ENCODE results near the gene RALGDS.
"Not testable (repeated sequence)": the region's sequence is repeated elsewhere in the genome, so short reads cannot be mapped to it uniquely, and the experiment has no call there.

RALGDS gene

DNA sequence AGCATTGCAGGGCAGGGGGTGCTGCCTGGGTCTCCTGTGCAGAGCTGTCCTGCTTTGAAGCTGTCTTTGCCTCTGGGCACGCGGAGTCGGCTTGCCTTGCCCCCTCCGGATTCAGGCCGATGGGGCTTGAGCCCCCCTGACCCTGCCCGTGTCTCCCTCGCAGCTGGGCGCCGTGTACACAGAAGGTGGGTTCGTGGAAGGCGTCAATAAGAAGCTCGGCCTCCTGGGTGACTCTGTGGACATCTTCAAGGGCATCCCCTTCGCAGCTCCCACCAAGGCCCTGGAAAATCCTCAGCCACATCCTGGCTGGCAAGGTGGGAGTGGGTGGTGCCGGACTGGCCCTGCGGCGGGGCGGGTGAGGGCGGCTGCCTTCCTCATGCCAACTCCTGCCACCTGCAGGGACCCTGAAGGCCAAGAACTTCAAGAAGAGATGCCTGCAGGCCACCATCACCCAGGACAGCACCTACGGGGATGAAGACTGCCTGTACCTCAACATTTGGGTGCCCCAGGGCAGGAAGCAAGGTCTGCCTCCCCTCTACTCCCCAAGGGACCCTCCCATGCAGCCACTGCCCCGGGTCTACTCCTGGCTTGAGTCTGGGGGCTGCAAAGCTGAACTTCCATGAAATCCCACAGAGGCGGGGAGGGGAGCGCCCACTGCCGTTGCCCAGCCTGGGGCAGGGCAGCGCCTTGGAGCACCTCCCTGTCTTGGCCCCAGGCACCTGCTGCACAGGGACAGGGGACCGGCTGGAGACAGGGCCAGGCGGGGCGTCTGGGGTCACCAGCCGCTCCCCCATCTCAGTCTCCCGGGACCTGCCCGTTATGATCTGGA is 56.6 kb downstream of the RALGDS start:
- DNase-seq = no peak

DNA sequence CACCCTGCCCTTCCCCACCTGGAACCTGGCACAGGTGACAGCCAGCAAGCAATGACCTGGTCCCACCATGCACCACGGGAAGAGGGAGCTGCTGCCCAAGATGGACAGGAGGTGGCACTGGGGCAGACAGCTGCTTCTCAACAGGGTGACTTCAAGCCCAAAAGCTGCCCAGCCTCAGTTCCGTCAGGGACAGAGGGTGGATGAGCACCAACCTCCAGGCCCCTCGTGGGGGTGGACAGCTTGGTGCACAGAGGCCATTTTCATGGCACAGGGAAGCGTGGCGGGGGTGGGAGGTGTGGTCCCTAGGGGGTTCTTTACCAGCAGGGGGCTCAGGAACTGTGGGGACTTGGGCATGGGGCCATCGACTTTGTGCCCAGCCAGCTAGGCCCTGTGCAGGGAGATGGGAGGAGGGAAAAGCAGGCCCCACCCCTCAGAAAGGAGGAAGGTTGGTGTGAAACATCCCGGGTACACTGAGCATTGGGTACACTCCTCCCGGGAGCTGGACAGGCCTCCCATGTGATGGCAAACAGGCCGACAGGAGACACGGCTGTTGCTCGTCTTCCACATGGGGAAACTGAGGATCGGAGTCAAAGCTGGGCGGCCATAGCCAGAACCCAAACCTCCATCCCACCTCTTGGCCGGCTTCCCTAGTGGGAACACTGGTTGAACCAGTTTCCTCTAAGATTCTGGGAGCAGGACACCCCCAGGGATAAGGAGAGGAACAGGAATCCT is 57.4 kb downstream of the RALGDS start:
- no peak for DNase-seq

DNA sequence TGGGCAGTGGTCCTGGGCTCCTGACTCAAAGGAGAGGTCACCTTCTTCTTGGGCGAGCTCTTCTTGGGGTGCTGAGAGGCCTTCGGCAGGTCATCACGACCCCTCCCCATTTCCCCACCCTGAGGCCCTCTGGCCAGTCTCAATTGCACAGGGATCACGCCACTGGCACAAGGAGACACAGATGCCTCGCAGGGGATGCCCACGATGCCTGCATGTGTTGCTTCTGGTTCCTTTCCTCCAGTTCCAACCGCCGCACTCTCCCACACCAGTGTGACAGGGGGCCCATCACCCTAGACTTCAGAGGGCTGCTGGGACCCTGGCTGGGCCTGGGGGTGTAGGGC is 57.9 kb downstream of the RALGDS start:
- DNase-seq = no peak

DNA sequence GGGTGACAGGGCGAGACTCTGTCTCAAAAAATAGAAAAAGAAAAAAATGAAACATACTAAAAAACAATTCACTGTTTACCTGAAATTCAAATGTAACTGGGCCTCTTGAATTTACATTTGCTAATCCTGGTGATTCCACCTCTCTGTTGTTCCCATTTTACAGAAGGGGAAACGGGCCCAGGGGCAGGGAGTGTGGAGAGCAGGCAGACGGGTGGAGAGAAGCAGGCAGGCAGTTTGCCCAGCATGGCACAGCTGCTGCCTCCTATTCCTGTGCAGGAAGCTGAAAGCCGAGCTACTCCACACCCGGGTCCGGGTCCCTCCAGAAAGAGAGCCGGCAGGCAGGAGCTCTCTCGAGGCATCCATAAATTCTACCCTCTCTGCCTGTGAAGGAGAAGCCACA is 58.5 kb downstream of the RALGDS start:
- not testable (repeated sequence) for DNase-seq

DNA sequence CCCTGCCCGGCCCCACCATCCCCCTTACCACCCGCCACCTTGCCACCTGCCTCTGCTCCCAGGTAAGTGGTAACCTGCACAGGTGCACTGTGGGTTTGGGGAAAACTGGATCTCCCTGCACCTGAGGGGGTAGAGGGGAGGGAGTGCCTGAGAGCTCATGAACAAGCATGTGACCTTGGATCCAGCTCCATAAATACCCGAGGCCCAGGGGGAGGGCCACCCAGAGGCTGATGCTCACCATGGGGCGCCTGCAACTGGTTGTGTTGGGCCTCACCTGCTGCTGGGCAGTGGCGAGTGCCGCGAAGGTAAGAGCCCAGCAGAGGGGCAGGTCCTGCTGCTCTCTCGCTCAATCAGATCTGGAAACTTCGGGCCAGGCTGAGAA is 59.3 kb downstream of the RALGDS start, which contains the start of gene CEL:
Gene CEL, plus strand, starts transcription at position 218 of the 382 bp plus-strand sequence. Its CDS starts 22 bp downstream, at position 240.
- DNase-seq = not testable (repeated sequence)

DNA sequence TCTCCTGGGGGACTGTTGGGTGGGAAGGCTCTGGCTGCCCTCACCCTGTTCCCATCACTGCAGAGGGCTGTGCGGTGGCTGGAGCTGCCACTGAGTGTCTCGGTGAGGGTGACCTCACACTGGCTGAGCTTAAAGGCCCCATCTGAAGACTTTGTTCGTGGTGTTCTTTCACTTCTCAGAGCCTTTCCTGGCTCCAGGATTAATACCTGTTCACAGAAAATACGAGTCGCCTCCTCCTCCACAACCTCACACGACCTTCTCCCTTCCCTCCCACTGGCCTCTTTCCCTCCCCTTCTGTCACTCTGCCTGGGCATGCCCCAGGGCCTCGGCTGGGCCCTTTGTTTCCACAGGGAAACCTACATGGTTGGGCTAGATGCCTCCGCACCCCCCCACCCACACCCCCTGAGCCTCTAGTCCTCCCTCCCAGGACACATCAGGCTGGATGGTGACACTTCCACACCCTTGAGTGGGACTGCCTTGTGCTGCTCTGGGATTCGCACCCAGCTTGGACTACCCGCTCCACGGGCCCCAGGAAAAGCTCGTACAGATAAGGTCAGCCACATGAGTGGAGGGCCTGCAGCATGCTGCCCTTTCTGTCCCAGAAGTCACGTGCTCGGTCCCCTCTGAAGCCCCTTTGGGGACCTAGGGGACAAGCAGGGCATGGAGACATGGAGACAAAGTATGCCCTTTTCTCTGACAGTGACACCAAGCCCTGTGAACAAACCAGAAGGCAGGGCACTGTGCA is 59.8 kb downstream of the RALGDS start:
- not testable (repeated sequence) for DNase-seq

DNA sequence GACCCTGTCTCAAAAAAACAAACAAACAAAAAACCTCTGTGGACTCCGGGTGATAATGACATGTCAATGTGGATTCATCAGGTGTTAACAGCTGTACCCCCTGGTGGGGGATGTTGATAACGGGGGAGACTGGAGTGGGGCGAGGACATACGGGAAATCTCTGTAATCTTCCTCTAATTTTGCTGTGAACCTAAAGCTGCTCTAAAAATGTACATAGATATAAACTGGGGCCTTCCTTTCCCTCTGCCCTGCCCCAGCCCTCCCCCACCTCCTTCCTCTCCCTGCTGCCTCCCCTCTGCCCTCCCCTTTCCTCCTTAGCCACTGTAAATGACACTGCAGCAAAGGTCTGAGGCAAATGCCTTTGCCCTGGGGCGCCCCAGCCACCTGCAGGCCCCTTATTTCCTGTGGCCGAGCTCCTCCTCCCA is 60.6 kb downstream of the RALGDS start:
- no peak for DNase-seq

DNA sequence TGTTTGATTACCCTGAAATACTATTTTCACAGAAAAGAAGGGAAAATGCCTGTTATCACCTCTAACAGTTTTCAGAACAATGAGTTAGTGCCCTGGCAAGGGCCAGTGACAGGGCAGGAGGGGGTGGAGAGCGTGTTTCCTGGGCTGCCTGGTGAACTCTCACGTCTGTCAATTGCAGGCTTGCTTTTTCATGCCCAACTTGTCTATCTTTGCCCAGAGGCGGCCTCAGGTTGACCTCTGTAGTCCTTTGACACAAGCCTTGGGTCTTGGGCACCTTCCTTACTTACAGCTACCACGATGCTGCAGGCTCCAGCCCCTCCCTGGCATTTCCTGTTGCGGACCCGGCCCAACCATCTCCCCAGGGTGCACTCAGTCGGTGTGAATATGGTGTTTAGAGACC is 61.4 kb downstream of the RALGDS start:
- no peak for DNase-seq

DNA sequence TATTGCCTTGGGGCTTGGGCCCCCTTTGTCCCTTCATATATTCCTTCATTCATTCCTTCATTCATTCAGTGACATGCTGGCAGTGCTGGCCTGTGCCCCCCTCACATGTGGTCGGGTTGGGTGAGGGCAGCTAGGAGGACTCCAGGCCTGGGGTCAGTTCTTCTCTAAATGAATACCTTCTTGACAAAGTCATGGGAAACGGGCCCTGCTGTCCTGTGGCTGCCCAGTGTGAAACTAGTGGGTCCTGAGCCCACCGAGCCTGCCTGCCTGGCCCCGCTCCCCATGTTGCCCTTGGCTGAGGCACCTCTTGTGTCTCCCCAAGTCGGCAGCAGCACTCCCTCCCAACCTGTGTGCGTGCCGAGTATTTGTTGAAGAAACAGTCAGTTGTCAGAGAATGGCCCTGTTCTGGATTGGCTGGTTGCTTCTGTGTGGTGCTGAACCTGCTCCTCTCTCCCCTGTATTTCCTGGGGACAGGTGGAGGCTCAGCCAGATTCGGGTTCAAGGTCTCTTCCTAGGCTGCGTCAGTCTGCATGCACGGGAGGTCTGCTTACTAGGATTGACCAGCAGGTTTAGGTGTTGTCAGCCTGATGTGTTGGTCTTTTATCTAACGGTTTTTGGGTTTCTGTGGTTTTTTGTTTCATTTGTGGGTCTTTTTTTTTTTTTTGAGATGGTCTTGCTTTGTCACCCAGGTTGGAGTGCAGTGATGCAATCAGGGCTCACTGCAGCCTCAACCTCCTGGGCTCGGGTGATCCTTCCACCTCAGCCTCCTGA is 62.3 kb downstream of the RALGDS start:
- DNase-seq = no peak

DNA sequence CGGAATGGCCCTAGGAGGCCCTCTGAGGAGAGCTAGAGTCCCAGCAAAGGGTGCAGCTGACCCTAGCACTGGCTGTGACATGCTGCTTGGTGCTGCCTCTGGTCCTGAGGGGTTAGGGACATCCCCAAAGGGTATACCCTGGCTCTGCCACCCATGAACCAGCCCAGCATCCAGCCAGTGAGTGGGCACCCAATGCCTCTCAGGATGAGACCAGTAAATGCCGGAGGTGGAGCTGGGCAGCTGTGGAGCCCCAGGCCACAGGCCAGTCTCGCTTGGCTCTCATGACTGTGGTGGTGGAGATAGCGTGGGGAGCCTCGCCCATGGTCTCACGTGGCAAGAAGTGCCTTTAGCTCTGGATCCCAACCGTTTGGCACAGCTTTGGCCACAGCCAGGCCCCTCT is 63.0 kb downstream of the RALGDS start:
- no peak for DNase-seq

DNA sequence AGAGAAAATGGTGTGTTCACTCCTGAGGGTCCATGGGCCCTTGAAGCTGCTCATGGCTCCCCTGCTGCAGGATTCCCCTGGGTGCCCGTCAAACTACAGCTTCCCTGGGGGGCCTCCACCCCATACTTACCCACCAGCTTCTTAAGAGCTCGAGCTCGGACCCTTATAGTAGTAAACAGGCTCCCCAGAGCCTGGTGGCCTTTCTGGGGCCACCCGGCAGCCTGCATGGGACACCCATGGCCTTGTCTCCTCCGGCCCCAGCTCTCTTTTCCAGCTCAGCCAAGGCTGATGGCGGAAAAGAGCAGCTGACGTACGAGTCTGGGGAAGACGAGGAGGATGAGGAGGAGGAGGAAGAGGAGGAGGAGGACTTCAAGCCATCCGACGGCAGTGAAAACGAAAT is 63.5 kb downstream of the RALGDS start:
- DNase-seq = no peak

DNA sequence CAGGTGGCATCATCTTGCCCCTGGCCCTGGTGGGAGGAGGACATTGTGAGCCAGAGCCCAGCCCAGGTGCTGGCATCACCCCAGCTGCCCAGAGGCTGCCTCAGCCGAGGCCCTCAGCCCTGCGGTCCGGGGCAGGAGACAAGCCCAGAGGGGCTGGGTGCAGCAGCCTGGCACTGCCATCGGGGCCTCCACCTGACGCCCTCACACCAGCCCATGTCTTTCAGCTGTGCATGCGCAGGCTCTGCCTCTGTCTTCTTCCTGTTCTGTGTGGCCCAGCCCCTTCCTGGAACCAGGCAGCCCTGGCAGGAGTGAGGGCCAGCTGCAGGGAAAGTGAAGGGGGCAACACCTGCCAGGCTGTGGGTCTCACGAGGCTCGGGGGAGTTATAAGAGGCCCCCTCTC is 64.0 kb downstream of the RALGDS start:
- peak in 1 of 2 donors; percentile 16 for DNase-seq

DNA sequence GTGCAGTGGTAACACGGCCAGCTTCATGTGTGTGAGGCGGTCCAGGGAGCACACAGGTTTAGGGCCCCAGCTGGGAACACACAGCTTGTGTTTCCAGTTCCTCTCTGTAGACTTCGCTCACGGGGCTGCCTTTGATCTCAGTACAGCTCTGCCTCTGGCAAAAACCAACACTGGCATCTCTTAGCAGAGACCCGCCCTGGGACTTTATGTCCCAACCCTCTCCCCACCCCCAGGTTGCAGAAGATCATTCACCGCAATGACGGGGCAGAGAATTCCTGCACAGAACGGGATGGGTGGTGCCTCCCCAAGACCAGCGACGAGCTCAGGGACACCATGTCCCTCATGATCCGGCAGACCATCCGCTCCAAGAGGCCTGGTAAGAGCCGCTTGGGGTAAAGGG is 64.5 kb downstream of the RALGDS start:
- no peak for DNase-seq

DNA sequence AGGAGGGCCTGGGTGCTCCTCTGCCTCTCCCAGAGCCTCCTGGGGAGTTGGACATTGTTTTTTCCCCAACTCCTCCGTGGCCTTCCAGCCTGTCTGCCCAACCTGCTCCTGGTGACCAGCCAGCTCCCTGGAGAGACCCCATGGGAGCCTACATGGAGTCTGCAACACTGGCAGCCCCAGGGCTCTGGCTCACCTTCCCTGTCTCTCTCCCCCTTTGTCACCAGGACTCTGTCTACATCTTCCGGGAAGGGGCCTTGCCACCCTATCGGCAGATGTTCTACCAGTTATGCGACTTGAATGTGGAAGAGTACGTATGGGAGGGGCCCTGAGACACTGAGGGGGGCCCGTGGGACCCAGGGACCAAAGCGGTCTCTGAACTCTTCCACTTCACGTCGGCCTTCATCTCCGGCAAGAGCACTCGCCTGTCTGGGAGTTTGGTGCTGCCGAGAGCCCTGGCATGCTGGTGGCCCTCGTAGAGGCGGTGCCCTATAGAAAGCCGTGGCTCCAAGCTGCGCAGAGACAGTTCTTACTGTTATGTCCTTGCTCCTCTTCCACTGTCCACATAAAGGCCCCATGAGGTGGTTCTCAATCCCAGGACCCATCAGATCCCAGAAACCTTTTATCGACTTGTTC is 65.1 kb downstream of the RALGDS start:
- no peak for DNase-seq

DNA sequence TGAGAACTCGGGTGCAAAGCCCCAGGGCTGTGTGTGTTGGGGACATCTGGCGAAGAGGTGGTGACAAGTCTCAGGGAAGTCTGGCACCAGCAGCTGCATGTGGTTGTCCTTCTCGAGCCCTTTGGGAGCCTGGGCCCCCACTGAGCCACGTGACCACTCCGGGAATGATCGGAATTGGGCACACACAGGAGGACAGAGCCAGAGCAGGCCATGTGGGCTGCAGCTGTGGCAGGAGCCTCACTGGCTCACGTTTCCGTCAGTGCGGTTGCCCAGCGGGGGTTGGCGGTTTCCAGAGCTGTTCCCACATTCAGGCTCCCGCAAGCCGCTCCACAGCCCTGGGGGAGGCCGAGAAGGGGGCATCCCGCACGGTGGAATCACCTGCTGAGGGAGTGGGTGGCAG is 66.1 kb downstream of the RALGDS start:
- DNase-seq = no peak

DNA sequence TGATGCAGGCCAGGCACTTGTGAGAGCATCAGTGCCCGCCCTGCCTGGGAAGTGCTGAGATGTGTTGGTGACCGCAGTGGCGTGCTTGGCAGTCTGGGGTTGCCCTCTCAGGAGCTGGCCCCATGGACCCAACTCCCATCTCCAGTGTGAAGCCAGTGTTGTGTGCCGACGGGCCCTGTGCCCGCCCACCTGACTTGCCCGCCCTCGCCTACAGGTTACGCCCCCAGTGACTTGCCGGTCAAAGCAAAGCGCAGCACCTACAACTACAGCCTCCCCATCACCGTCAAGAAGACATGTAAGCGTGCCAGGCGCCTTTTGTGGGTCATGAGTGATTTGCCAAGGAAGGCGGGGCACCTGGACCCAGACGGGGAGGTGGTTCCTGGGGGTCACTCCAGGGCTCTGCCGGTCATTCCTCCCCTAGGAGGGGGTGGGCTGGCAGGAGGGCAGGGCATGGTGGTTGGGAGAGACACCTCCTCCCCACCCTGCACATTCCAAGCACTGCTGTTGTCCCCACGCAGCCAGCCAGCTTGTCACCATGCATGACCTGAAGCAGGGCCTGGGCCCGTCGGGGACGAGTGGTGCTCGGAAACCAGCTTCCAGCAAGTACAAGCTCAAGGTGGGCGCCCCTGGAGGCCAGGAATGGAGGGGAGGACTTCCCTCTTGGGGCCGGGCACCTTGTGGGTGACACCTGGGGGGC is 66.7 kb downstream of the RALGDS start:
- no peak for DNase-seq

DNA sequence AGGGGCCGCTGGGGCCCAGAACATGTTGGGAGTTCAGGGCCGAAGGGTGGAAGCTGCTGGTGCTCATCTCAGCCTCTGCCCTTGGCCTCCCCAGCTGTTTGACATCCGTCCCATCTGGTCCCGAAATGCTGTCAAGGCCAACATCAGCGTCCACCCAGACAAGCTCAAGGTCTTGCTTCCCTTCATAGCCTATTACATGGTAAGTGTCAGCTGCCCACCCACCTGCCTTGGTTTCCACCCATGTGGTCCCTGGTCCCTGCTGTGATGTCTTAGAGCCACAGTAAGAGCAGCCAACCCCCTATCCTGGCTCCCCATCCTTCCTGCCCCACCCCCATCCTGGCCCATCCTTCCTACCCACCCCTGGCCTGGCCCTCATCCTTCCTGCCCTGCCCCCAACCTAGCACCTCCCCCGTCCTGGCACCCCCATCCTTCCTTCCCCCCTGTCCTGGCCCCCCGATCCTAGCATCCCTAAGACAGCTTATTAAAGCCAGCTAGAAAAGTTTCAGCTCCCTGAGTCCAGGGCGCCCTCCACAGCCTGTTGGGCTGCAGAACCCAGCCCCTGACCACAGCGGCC is 69.0 kb downstream of the RALGDS start:
- no peak for DNase-seq

DNA sequence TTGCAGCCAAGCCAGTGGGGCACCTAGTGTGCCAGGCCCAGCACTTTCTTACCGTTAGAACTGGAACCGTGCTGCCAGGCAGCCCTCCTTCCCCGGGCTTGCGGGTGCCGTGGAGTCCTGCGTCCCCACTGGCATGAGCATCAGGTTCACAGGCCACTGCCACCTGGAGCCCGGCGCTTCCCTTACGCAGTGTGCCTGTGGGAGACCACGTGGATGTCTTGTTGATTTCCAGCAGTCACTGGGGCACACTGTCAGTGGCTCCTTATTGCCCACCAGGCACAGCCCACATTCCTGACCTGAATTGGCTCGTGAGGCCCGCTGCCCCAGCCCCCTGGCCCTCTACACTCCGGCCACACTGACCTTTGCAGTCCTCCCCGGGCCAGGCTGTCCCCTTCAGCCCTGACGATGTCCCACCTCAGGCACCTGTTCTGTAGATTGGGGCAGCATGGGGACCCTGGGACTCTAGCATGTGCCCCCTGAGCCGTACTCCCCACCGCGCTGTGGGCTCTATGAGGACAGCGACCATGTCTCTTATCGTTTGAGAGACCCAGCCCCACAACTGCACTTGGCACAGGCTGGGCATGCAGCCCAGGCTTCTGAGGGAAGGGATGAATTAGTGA is 69.6 kb downstream of the RALGDS start:
- no peak for DNase-seq

DNA sequence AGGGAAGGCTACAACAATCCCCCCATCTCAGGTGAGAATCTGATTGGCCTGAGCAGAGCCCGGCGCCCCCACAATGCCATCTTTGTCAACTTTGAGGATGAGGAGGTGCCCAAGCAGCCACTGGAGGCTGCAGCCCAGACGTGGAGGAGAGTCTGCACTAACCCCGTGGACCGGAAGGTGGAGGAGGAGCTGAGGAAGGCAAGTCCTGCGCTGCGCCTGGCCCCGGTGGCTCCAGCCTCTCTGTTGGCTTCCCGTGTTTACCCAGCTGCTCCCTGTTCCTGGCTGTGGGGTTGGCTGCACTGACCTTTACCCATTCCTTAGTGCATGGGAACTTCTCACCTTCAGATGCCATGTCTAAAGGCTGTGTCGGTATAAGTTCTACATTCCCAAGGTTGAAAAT is 70.3 kb downstream of the RALGDS start:
- DNase-seq = no peak

DNA sequence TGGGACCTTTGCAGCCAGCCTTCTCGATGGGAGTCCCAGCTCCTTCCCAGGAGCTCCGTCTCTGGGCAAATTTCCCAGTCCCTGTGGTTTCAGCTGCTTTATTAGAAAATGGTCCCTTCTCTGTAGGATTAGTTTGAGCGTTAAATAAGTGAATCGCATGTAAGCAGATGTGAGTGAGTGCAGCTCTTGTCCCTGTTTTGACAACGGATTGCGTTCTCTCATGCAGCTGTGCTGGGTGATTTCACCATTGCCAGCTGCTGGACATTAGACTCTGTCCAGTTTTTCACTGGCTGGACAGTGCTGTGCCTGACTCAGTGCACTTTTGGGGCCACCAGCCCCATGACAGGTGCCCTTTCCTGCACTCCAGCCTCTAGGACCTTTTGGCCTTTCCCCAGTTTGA is 70.9 kb downstream of the RALGDS start:
- DNase-seq = no peak

DNA sequence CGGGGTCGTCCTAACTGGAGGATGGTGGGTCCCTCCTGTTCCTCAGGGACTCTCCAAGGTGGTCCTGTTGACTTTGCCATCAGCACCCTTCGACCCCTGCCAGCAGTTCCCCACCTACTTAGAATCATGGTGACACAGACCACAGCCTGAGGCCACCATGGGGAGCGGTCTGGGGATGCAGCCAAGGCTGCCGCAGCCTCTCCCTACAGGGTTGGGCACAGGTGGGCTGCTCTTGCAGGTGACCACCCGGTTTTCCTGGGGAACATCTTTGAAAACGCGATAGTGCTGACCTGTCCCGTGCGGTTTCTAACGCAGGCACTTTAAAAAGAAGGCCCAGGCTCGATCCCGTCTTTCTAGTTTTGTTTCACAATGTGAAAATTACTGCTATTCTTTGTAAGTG is 72.0 kb downstream of the RALGDS start:
- DNase-seq = no peak

All from CD4-positive, alpha-beta T cell treated with Interleukin-1 beta for 1 hour (primary cell).